Tibial nerve (tissue), 4 donors: Measurements from ENCODE around the gene LRRC66. TPM values are rescaled to one million over a fixed set of nuclear protein-coding genes. Genes with fewer than 3 reads are reported as not detected.

ENCODE experiments used
- DNase-seq, 2 donors: peaks; one replicate each; pipeline ENCODE4 v3.0.0-alpha.2; 2019; ENCODE audit warnings: low spot score in 2 of 2
- H3K27ac ChIP-seq, 4 donors: fragments of 200-600 bp; sonication (generic) in 3 of 4; one replicate each; pipeline ENCODE4 v1.5.1; 2017 to 2019; ENCODE audit warnings: mild to moderate bottlenecking in 1 of 4
- H3K27me3 ChIP-seq, 2 donors: fragments of 200-600 bp; sonication (generic) in 1 of 2; one replicate each; pipeline versions ENCODE4 v1.5.1 to v1.6.0; 2017 to 2019
- H3K36me3 ChIP-seq, 3 donors: fragments of 200-600 bp; sonication (generic); one replicate each; pipeline ENCODE4 v1.5.1; 2018 to 2019
- H3K4me1 ChIP-seq, 4 donors: fragments of 200-600 bp; sonication (generic) in 3 of 4; one replicate each; pipeline ENCODE4 v1.5.1; 2017 to 2019
- H3K4me3 ChIP-seq, 4 donors: fragments of 200-600 bp; sonication (generic) in 3 of 4; one replicate each; pipeline ENCODE4 v1.5.1; 2017 to 2019; ENCODE audit warnings: mild to moderate bottlenecking in 1 of 4, moderate library complexity in 1 of 4
- H3K9me3 ChIP-seq, 4 donors: fragments of 200-600 bp; sonication (generic) in 3 of 4; one replicate each; pipeline ENCODE4 v1.5.1; 2017 to 2019
- CTCF ChIP-seq, 5 experiments: fragments of 200-600 bp in 3 of 5; fragments of 450-650 bp in 2 of 5; sonication (generic) in 3 of 5; IDR thresholded peaks; one replicate each; pipeline ENCODE4 v1.5.1; 2016 to 2019; ENCODE audit warnings: antibody characterized with exemption in 5 of 5, mild to moderate bottlenecking in 3 of 5, moderate library complexity in 2 of 5
- EP300 ChIP-seq, 2 donors: sonication (generic); formaldehyde crosslinking; IDR thresholded peaks; one replicate each; pipeline ENCODE4 v1.6.1; 2017; ENCODE audit warnings: antibody characterized with exemption in 2 of 2, mild to moderate bottlenecking in 1 of 2
- POLR2A ChIP-seq, 2 donors: fragments of 450-650 bp; IDR thresholded peaks; one replicate each; pipeline ENCODE4 v1.6.1; 2017; ENCODE audit warnings: antibody characterized with exemption in 2 of 2, mild to moderate bottlenecking in 2 of 2, moderate library complexity in 2 of 2
- whole genome bisulfite sequencing, 2 donors: methylation state at CpG; one replicate each; pipeline ENCODE4 v1.1.5; 2018; 5-methylcytosine and 5-hydroxymethylcytosine counted together
- total RNA-seq, 4 donors: library from RNA; depleted of rRNA; stranded (reverse); fragments of >200 nt; gene quantifications; one replicate each; pipeline ENCODE4 v1.1.0, GENCODE V29; 2016

Gene LRRC66
- total RNA-seq, 4 donors from 2014 or later, result 0.84 to 2.4 (median 1.7) TPM

GRCh38 chr4:52057196-52057595 lies 37.0 kb upstream of the LRRC66 start:
- no peak overlapping the region for H3K27ac ChIP-seq
- DNase-seq, result no peak
- H3K4me1 ChIP-seq, result peaks cover 0 to 9% (median 3%) of the 10 kb centered on the region in 4 donors
- no peak for TF ChIP-seq POLR2A (IDR thresholded peaks at IDR 0.05)
- no peak for TF ChIP-seq EP300 (IDR thresholded peaks at IDR 0.05)
- TF ChIP-seq CTCF (IDR thresholded peaks at IDR 0.05), result no peak
- H3K4me3 ChIP-seq, result no peak overlapping the region
- peaks cover 0 to 2% (median 0%) of the 10 kb centered on the region in 4 donors for H3K9me3 ChIP-seq
- peaks cover 0 to 11% of the 10 kb centered on the region in 2 donors for H3K27me3 ChIP-seq
- no peaks in the 10 kb centered on the region for H3K36me3 ChIP-seq

- Histone ChIP-seq H3K4me3 (no peak overlapping the region), H3K27me3 (peaks cover 0 to 38% of the 10 kb centered on the region in 2 donors), H3K36me3 (no peaks in the 10 kb centered on the region), H3K27ac (no peak overlapping the region), H3K4me1 (peaks cover 0 to 23% (median 2%) of the 10 kb centered on the region in 4 donors), H3K9me3 (peaks cover 0 to 8% (median 0%) of the 10 kb centered on the region in 4 donors)
- WGBS, 2 donors, result 88 to 90% methylated on average over 3 of the region's 3 CpGs
- TF ChIP-seq CTCF (IDR thresholded peaks at IDR 0.05) (no peak), POLR2A (IDR thresholded peaks at IDR 0.05) (no peak), EP300 (IDR thresholded peaks at IDR 0.05) (no peak)
- DNase-seq, result no peak
These were observed 34.1 kb upstream of the LRRC66 start for GRCh38 chr4:52054254-52054653.

- Histone ChIP-seq H3K4me1 (peaks cover 0 to 16% (median 0%) of the 10 kb centered on the region in 4 donors), H3K36me3 (no peaks in the 10 kb centered on the region), H3K27me3 (peaks cover 0 to 53% of the 10 kb centered on the region in 2 donors), H3K9me3 (peaks cover 0 to 8% (median 0%) of the 10 kb centered on the region in 4 donors), H3K4me3 (peak overlapping the region in 3 of 4 donors; percentile 15 to 58 (median 48)), H3K27ac (no peak overlapping the region)
- TF ChIP-seq CTCF (IDR thresholded peaks at IDR 0.05) (no peak), EP300 (IDR thresholded peaks at IDR 0.05) (no peak), POLR2A (IDR thresholded peaks at IDR 0.05) (no peak)
- no peak for DNase-seq
- WGBS, 2 donors, result 41 to 53% methylated on average over 7 of the region's 7 CpGs
These were observed 32.3 kb upstream of the LRRC66 start for GRCh38 chr4:52052475-52052780.

GRCh38 chr4:52051615-52052474 lies 31.7 kb upstream of the LRRC66 start:
- Histone ChIP-seq H3K9me3 (peaks cover 0 to 8% (median 0%) of the 10 kb centered on the region in 4 donors), H3K4me3 (peak overlapping the region; percentile 15 to 58 (median 41)), H3K36me3 (no peaks in the 10 kb centered on the region), H3K27ac (peak overlapping the region in 1 of 4 donors; percentile 48), H3K27me3 (peaks cover 0 to 53% of the 10 kb centered on the region in 2 donors), H3K4me1 (peaks cover 0 to 16% (median 0%) of the 10 kb centered on the region in 4 donors)
- 14 to 15% methylated on average over 40 to 44 of the region's 46 CpGs for WGBS, 2 donors
- DNase-seq, result peak in 1 of 2 donors; percentile 25
- no peak for TF ChIP-seq EP300 (IDR thresholded peaks at IDR 0.05)
- TF ChIP-seq CTCF (IDR thresholded peaks at IDR 0.05), result no peak
- no peak for TF ChIP-seq POLR2A (IDR thresholded peaks at IDR 0.05)

GRCh38 chr4:52051213-52051614 lies 31.1 kb upstream of the LRRC66 start, which contains the start of gene SPATA18:
Gene SPATA18 (plus strand): TSS chr4:52051304. CDS start chr4:52051705, 401 bp downstream.
- TF ChIP-seq EP300 (IDR thresholded peaks at IDR 0.05) (no peak), POLR2A (IDR thresholded peaks at IDR 0.05) (no peak), CTCF (IDR thresholded peaks at IDR 0.05) (no peak)
- peaks cover 0 to 16% (median 0%) of the 10 kb centered on the region in 4 donors for H3K4me1 ChIP-seq
- peaks cover 0 to 8% (median 0%) of the 10 kb centered on the region in 4 donors for H3K9me3 ChIP-seq
- peaks cover 0 to 53% of the 10 kb centered on the region in 2 donors for H3K27me3 ChIP-seq
- peak within 1 kb of the TSS in 1 of 4 donors; percentile 48 for H3K27ac ChIP-seq
- DNase-seq, result no peak
- H3K36me3 ChIP-seq, result no peaks in the 10 kb centered on the region
- WGBS, 2 donors, result 2 to 6% methylated on average over 20 to 44 of the region's 44 CpGs
- H3K4me3 ChIP-seq, result peak within 1 kb of the TSS; percentile 15 to 58 (median 41)
